ENCODE measurements around the gene BST1. TPM values are rescaled to one million over a fixed set of nuclear protein-coding genes. Genes with fewer than 3 reads are reported as not detected.

The BST1 gene
- total and polyA plus RNA-seq, 4 donors = 4.1 to 53.5 (median 11.0) TPM

DNA sequence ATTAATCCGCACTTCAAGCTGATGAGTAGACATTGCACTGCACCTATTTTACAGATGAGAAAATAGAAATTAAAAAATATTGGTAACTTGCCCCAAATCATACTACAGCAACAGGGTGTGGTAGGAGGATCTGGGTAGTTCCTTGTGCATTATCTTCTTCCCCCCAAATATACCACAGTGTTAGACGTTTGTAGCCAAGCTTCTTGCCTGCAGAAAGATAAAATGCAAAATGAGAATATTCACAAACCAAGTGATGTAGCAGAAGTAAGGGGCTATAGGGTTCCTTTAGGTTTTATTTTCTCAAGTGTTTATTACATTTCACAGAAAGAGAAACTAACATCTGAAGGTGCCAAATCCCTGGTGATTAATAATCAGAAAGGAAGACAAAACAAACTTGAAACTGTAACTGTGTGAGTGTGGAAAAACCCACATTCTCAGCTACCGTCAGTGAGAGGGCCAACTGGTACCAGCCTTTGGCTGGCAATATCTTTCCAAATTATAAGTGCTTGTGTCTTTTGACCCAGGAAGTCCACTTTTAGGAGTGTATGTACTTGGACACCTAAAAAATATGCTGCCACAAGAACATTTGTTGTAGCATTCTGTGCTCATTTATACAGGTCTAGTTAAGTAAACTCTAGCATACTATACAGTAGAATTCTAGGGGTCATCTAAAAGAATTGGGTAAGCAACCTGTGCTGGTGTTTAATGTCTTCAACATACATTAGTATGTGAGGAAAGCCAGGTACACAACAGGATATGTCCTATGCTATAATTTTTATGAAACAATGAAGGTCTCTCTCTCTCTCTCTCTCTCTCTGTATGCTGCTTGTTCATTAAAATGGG lies 68.6 kb downstream of the BST1 start:
- peaks cover 0 to 19% (median 0%) of the 10 kb centered on the region in 3 donors for H3K27me3 ChIP-seq (ENCODE audit: control insufficient read depth in 3 of 3, insufficient read depth in 3 of 3, low read length in 2 of 3)
- ATAC-seq (ENCODE audit: insufficient read depth, low FRiP score) (no peak), DNase-seq (no peak)
- TF ChIP-seq, protein P1, sequence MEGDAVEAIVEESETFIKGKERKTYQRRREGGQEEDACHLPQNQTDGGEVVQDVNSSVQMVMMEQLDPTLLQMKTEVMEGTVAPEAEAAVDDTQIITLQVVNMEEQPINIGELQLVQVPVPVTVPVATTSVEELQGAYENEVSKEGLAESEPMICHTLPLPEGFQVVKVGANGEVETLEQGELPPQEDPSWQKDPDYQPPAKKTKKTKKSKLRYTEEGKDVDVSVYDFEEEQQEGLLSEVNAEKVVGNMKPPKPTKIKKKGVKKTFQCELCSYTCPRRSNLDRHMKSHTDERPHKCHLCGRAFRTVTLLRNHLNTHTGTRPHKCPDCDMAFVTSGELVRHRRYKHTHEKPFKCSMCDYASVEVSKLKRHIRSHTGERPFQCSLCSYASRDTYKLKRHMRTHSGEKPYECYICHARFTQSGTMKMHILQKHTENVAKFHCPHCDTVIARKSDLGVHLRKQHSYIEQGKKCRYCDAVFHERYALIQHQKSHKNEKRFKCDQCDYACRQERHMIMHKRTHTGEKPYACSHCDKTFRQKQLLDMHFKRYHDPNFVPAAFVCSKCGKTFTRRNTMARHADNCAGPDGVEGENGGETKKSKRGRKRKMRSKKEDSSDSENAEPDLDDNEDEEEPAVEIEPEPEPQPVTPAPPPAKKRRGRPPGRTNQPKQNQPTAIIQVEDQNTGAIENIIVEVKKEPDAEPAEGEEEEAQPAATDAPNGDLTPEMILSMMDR (IDR thresholded peaks at IDR 0.05; ENCODE audit: control extremely low read depth, extremely low read depth) = no peak
- H3K36me3 ChIP-seq (ENCODE audit: control insufficient read depth in 4 of 4, insufficient read depth in 4 of 4, low read length in 4 of 4) = no peaks in the 10 kb centered on the region
- peaks cover 0 to 1% (median 0%) of the 10 kb centered on the region in 5 donors for H3K4me1 ChIP-seq (ENCODE audit: control insufficient read depth in 5 of 5, insufficient read depth in 5 of 5, low read length in 5 of 5)
- 47 to 50% methylated on average over 3 of the region's 3 CpGs for WGBS, 2 donors
- no peak overlapping the region for H3K9ac ChIP-seq (ENCODE audit: insufficient read depth in 1 of 2, low read length in 2 of 2)
- no peak overlapping the region for H3K4me3 ChIP-seq
- no peak overlapping the region for H3K27ac ChIP-seq (ENCODE audit: low read depth in 1 of 2, low read length in 1 of 2)
- no peaks in the 10 kb centered on the region for H3K9me3 ChIP-seq (ENCODE audit: control insufficient read depth in 4 of 4, insufficient read depth in 3 of 4, low read length in 3 of 4)

DNA sequence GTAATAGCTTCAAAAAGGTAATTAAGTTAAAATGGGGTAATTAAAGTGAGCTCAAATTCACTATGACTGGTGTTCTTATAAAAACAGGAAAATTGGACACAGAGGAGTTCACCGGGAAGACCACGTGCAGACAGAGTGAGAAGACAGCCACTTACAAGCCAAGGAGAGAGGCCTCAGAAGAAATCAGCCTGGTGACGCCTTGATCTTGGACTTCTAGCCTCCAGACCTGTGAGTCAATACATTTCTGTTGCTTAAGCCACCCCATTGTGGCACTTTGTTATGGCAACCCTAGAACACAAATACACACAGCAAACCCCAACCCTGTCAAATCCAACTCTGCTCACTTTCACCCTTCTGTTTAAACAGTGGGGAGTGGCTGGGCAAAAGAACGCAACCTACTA lies 71.2 kb downstream of the BST1 start:
- Histone ChIP-seq H3K9me3 (ENCODE audit: control insufficient read depth in 4 of 4, insufficient read depth in 3 of 4, low read length in 3 of 4) (no peaks in the 10 kb centered on the region), H3K27ac (ENCODE audit: low read depth in 1 of 2, low read length in 1 of 2) (no peak overlapping the region), H3K27me3 (ENCODE audit: control insufficient read depth in 3 of 3, insufficient read depth in 3 of 3, low read length in 2 of 3) (peaks cover 0 to 33% (median 0%) of the 10 kb centered on the region in 3 donors), H3K4me1 (ENCODE audit: control insufficient read depth in 5 of 5, insufficient read depth in 5 of 5, low read length in 5 of 5) (peaks cover 0 to 3% (median 0%) of the 10 kb centered on the region in 5 donors), H3K9ac (ENCODE audit: insufficient read depth in 1 of 2, low read length in 2 of 2) (no peak overlapping the region), H3K4me3 (no peak overlapping the region), H3K36me3 (ENCODE audit: control insufficient read depth in 4 of 4, insufficient read depth in 4 of 4, low read length in 4 of 4) (no peaks in the 10 kb centered on the region)
- ATAC-seq (ENCODE audit: insufficient read depth, low FRiP score) (peak; percentile 71), DNase-seq (no peak)
- 61 to 73% methylated on average over 4 of the region's 4 CpGs for WGBS, 2 donors
- TF ChIP-seq, protein P1 (IDR thresholded peaks at IDR 0.05; ENCODE audit: control extremely low read depth, extremely low read depth) = no peak

DNA sequence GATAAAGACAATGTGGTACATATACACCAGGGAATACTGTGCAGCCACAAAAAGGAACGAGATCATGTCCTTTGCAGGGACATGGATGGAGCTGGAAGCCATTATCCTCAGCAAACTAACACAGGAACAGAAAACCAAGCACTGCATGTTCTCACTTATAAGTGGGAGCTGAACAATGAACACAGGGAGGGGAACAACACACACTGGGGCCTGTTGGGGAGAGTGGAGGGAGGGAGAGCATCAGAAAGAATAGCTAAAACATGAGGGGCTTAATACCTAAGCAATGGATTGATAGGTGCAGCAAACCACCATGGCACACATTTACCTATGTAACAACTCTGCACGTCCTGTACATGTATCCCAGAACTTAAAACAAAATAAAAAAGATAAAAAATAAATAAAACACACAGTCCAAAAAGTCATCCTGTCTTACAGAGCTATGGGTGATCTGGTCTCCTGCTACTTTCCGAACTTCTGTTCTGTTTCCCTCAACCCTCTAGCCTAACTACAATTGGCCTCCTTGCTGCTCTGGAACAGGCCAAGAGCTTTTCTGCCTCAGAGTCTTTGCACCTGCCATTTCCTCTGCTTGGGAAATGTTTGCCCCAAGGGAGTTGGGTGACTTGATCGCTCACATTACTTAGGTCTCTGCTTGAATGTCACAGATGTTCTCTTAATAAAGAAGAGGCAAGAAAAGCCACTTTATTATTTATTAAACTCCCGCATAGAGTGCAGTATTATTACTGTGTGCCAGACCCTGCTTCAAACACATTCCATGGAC lies 74.2 kb downstream of the BST1 start:
- TF ChIP-seq, protein P1 (IDR thresholded peaks at IDR 0.05; ENCODE audit: control extremely low read depth, extremely low read depth) = no peak
- WGBS, 2 donors = 88 to 92% methylated on average over 5 of the region's 5 CpGs
- H3K27ac ChIP-seq (ENCODE audit: low read depth in 1 of 2, low read length in 1 of 2) = no peak overlapping the region
- no peaks in the 10 kb centered on the region for H3K9me3 ChIP-seq (ENCODE audit: control insufficient read depth in 4 of 4, insufficient read depth in 3 of 4, low read length in 3 of 4)
- no peaks in the 10 kb centered on the region for H3K36me3 ChIP-seq (ENCODE audit: control insufficient read depth in 4 of 4, insufficient read depth in 4 of 4, low read length in 4 of 4)
- DNase-seq = no peak
- H3K27me3 ChIP-seq (ENCODE audit: control insufficient read depth in 3 of 3, insufficient read depth in 3 of 3, low read length in 2 of 3) = peaks cover 0 to 46% (median 0%) of the 10 kb centered on the region in 3 donors
- H3K4me1 ChIP-seq (ENCODE audit: control insufficient read depth in 5 of 5, insufficient read depth in 5 of 5, low read length in 5 of 5) = peaks cover 0 to 11% (median 1%) of the 10 kb centered on the region in 5 donors
- ATAC-seq (ENCODE audit: insufficient read depth, low FRiP score) = no peak
- no peak overlapping the region for H3K9ac ChIP-seq (ENCODE audit: insufficient read depth in 1 of 2, low read length in 2 of 2)
- H3K4me3 ChIP-seq = no peak overlapping the region
